Epithelial cell of esophagus (primary cell): ENCODE measurements around the gene CHMP5.

Source experiments
- DNase-seq: peaks from one replicate; pipeline ENCODE4 v3.0.0; 2010; ENCODE audit warnings: low read depth
- H3K4me3 ChIP-seq: 2 replicates; pipeline ENCODE4 v1.5.1; 2011; ENCODE audit warnings: mild to moderate bottlenecking, low read length, control low read depth
- TF ChIP-seq, protein P1 (sequence below): IDR thresholded peaks from 2 replicates; pipeline ENCODE4 v1.5.1; 2011; ENCODE audit warnings: low read depth, mild to moderate bottlenecking, low read length, control low read depth, inconsistent platforms; ENCODE audit not compliant: insufficient read depth; ENCODE audit errors: missing control alignments

The CHMP5 gene

DNA sequence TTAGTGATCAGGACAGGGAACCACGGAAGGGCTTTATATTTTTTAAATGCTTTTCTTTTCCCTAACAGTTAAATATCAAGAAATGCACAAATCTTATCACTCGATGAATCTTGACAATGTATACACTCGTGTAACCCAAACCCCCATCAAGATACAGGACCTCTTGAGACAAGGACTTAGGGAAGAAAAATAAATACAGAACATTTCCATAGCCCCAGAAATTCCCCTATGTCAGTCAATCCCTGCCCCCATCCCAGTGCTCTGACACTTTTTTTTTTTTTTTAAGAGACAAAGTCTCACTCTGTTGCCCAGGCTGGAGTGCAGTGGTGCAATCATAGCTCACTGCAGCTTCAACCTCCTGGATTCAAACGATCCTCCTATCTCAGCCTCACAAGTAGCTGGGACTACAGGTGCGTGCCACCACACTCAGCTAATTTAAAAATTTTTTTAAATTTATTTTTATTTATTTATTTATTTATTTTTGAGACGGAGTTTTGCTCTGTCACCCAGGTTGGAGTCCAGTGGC is 22.2 kb upstream of the CHMP5 start:
- H3K4me3 ChIP-seq = no peak overlapping the region
- no peak for DNase-seq
- TF ChIP-seq, protein P1, sequence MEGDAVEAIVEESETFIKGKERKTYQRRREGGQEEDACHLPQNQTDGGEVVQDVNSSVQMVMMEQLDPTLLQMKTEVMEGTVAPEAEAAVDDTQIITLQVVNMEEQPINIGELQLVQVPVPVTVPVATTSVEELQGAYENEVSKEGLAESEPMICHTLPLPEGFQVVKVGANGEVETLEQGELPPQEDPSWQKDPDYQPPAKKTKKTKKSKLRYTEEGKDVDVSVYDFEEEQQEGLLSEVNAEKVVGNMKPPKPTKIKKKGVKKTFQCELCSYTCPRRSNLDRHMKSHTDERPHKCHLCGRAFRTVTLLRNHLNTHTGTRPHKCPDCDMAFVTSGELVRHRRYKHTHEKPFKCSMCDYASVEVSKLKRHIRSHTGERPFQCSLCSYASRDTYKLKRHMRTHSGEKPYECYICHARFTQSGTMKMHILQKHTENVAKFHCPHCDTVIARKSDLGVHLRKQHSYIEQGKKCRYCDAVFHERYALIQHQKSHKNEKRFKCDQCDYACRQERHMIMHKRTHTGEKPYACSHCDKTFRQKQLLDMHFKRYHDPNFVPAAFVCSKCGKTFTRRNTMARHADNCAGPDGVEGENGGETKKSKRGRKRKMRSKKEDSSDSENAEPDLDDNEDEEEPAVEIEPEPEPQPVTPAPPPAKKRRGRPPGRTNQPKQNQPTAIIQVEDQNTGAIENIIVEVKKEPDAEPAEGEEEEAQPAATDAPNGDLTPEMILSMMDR = no peak

DNA sequence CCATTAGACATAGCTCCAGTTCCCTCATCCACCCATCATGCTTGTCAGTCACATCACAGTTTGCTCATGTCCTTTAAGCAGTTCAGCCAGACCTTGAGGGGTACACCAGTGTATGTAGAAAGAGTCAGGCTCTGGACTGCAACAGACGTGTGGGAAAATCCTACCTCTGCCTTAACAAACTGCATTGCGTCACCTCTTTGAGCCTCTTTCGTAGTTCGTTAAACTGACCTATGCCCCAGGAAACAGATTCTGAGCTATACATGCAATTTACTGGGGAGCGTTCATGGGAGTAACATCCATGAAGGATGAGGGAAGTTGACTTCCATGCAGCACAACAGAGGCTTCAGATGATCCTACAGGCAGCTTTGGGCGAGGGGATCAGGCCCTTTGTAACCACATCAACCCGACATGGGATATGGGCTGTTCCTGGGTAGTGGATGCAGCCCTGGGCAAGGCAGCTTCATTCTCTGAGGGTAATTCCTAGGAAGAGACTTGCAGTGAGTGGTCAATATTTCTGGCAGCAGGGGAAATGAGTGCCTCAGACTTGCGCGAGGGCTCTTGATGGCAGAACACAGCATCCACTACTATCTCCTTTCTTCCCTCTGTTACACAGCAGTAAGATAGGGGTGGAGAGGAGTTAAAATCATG is 20.6 kb upstream of the CHMP5 start:
- TF ChIP-seq, protein P1 = no peak
- H3K4me3 ChIP-seq = no peak overlapping the region
- no peak for DNase-seq

DNA sequence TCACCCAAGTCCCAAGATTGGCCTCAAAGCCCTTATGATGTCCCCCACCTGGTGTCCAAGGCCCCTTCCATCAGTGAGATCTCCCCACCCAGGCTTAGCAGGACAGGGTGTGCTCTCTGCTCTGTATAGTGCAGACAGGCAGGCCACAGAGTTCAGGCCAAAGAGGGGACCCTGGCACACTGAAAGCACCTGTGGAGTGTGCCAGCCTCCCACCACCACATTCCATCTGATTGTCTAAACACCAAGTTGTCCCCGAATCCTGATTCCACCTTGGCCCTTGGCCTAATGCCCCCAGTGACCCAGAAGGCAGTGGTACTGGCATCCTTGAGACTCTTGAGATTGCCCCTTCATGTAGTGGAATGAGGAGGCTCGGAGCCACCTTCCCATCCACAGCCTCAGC is 19.5 kb upstream of the CHMP5 start:
- DNase-seq = no peak
- no peak overlapping the region for H3K4me3 ChIP-seq
- TF ChIP-seq, protein P1 = no peak

DNA sequence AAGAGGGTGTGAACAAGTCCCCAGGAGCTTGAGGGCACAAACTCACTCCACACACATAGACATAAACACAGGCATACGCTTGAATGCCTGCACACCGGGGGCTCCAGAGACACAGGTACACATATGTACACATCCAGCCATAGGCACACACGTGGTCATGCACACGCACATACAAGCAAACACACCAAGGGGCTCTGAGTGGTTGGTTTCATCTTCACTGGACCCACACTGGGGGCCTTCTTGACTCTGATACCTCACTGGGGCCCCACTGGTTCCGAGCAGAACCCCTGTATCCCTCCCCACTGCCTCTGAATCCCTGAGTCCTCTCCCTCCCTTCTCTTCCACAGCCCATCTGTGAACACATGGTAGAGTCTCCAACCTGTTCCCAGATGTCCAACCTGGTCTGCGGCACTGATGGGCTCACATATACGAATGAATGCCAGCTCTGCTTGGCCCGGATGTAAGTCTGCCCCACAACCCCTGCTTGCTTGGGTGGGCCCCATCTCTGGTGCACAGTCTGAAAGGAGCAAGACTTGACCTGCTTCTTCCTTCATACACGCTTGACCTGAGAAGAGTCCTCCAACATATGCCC is 18.5 kb upstream of the CHMP5 start:
- no peak for DNase-seq
- no peak overlapping the region for H3K4me3 ChIP-seq
- TF ChIP-seq, protein P1 = no peak

DNA sequence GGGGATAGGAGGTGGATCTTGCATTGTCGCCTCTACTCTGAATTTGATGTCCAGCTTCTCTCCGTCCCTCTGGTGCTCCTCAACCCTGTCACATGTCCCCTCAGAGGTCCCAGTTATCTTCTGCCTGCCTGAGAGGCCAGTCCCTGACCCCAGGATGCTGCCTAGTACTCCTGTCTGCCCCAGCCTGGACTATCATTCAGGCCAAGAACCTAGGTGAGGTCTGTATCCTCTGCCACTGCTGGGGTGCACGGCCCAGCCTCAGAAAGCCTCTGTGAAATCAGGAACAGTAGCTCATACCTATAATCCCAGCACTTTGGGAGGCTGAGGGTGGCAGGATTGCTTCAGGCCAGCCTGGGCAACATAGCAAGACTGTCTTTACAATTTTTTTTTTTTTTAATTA is 16.2 kb upstream of the CHMP5 start:
- DNase-seq = no peak
- TF ChIP-seq, protein P1 = no peak

DNA sequence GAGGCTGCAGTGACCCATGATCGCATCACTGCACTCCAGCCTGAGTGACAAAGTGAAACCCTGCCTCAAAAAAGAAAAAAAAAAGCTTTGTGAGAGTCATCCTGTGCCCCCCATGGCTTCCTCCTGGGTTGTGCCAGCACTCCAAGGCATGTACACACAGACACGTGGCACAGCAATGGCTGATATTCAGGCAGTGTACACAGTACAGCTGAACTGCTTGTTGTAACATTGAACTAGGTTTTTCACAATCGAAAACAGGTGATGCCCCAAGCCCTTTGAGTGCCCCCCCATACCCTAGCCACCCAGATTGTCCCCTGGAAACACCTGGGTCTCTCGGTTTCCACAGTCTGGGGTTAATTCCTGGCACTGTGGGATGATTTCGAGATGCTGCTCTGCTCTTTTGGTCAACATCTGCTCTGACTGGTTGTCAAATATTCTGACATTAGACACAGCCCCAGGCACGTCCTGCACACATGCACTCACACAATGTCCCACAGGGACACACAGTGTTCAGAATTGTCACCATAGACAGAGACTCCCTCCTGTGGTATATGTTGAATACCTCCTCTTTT is 15.7 kb upstream of the CHMP5 start:
- TF ChIP-seq, protein P1 = no peak
- H3K4me3 ChIP-seq = no peak overlapping the region

More for the DNA sequence above, 16.2 kb upstream of the CHMP5 start:
- no peak overlapping the region for H3K4me3 ChIP-seq

DNA sequence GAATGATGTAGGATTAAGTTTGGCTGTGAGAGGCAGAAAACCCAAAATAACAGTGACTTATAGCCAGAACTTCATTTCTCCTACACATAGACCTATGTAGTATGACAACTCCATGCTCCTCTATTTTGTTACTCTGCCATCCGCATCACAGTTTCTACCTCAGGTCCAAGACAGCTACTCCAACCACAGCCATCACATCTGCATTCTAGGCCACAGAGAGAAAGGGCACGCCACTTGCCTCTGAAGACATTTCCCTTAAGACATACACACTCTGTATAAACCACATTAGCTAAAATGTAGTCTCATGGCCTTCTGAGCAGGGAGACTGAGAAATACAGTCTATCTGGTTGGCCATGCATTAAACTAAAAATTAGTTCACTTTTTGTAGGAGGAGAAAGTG is 14.9 kb upstream of the CHMP5 start:
- no peak overlapping the region for H3K4me3 ChIP-seq
- TF ChIP-seq, protein P1 = no peak
- no peak for DNase-seq

More for the DNA sequence above, 15.7 kb upstream of the CHMP5 start:
- DNase-seq = no peak
